ENCODE measurements around the gene IGIP. TPM values are rescaled to one million over a fixed set of nuclear protein-coding genes. Genes with fewer than 3 reads are reported as not detected.

IGIP gene
- 10 to 100 TPM in 2 of 4 donors, 1 to 10 TPM in 2; 6.1 to 16.5 (median 11.6) TPM for total RNA-seq

DNA sequence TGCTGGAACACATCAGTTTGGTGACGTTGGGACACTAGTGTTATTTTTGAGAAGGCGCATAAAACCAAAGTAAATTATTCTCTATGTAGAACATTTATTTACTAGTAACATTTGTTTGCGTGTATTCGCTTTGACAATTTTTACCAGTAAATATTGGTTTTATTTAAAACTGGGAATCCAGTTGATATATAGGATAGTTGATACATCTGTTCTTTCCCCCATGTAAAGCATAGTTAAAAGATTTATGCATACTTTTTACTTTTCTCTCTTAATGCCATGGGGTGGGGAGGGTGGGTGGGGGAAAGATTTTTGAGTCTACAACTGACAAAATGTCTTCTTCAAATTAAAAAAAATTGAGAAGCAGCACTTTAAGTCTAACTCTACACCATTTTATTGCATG is at the start of gene IGIP:
Gene IGIP, plus strand, starts transcription at position 301 of the 400 bp plus-strand sequence. CDS start 2,540 bp downstream, outside the sequence.
- no peak for DNase-seq (ENCODE audit: low spot score in 2 of 2)
- no peak for TF ChIP-seq CTCF (IDR thresholded peaks at IDR 0.05)
- no peak for TF ChIP-seq POLR2A (IDR thresholded peaks at IDR 0.05)
- TF ChIP-seq POLR2AphosphoS5 (IDR thresholded peaks at IDR 0.05): no peak
- no peak for TF ChIP-seq EP300 (IDR thresholded peaks at IDR 0.05)
- Histone ChIP-seq H3K36me3 (no peaks in the 10 kb centered on the region), H3K27me3 (no peaks in the 10 kb centered on the region), H3K4me1 (peaks cover 7% of the 10 kb centered on the region), H3K27ac (no peak within 1 kb of the TSS), H3K4me3 (no peak within 1 kb of the TSS), H3K9me3 (no peaks in the 10 kb centered on the region)
- 96% methylated on average over 4 of the region's 4 CpGs for WGBS

GRCh38 chr5:140076142-140076541 is 49.6 kb upstream of the IGIP start:
- H3K36me3 ChIP-seq: no peaks in the 10 kb centered on the region
- no peaks in the 10 kb centered on the region for H3K4me1 ChIP-seq
- WGBS: 97% methylated on average over 1 of the region's 1 CpG
- TF ChIP-seq POLR2AphosphoS5 (IDR thresholded peaks at IDR 0.05): no peak
- TF ChIP-seq POLR2A (IDR thresholded peaks at IDR 0.05): no peak
- no peak for TF ChIP-seq CTCF (IDR thresholded peaks at IDR 0.05)
- TF ChIP-seq EP300 (IDR thresholded peaks at IDR 0.05): no peak
- H3K27ac ChIP-seq: no peak overlapping the region
- H3K27me3 ChIP-seq: no peaks in the 10 kb centered on the region
- no peak for DNase-seq (ENCODE audit: low spot score in 2 of 2)
- H3K9me3 ChIP-seq: no peaks in the 10 kb centered on the region
- no peak overlapping the region for H3K4me3 ChIP-seq

DNA sequence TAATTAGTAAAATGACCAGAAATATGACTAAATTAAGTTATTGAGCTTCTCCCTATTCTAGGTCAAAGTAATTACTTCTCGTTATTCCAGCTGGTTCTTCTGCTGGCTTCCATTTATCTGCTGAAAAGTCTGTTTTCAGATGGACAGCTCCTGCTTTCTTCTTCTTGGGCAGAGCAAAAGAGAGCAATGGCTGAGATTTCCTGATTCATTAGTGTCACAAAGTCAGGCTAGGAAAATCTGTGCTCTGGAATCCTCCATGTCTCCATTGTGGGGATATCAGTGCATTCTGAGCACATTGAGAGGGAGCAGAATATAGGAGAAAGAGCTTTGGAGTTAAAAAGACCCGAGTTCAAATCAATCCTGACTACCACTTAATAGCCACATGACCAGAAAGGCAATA is 48.9 kb upstream of the IGIP start:
- Histone ChIP-seq H3K27ac (no peak overlapping the region), H3K27me3 (no peaks in the 10 kb centered on the region), H3K4me1 (no peaks in the 10 kb centered on the region), H3K36me3 (no peaks in the 10 kb centered on the region), H3K9me3 (no peaks in the 10 kb centered on the region), H3K4me3 (no peak overlapping the region)
- TF ChIP-seq EP300 (IDR thresholded peaks at IDR 0.05): no peak
- no peak for TF ChIP-seq CTCF (IDR thresholded peaks at IDR 0.05)
- no peak for TF ChIP-seq POLR2A (IDR thresholded peaks at IDR 0.05)
- TF ChIP-seq POLR2AphosphoS5 (IDR thresholded peaks at IDR 0.05): no peak
- no peak for DNase-seq (ENCODE audit: low spot score in 2 of 2)
- WGBS: 69% methylated on average over 2 of the region's 2 CpGs

GRCh38 chr5:140083120-140083519 is 42.6 kb upstream of the IGIP start:
- Histone ChIP-seq H3K9me3 (no peaks in the 10 kb centered on the region), H3K4me3 (no peak overlapping the region), H3K4me1 (no peaks in the 10 kb centered on the region), H3K27me3 (no peaks in the 10 kb centered on the region), H3K27ac (no peak overlapping the region), H3K36me3 (no peaks in the 10 kb centered on the region)
- DNase-seq (ENCODE audit: low spot score in 2 of 2): no peak
- WGBS: 100% methylated on average over 1 of the region's 1 CpG
- TF ChIP-seq POLR2A (IDR thresholded peaks at IDR 0.05) (no peak), CTCF (IDR thresholded peaks at IDR 0.05) (no peak), EP300 (IDR thresholded peaks at IDR 0.05) (no peak), POLR2AphosphoS5 (IDR thresholded peaks at IDR 0.05) (no peak)

DNA sequence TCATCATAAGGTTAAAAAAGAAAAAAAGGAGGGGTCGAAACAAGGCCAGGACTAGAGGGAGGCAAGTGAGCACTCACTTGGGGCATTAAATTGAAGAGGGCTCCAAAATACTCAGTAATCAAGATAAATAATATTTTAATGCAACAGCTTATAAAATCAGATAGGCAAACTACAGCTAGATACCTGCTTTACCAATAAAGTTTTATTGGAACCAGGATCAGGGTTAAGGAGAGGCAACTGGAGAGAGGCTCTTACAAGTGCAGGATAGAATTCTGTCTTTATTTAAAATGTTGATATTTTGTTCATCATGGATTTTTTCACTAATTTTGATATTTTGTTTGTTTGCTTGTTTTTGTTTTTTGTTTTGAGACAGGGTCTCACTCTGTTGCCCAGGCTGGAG is 42.1 kb upstream of the IGIP start:
- H3K27me3 ChIP-seq: no peaks in the 10 kb centered on the region
- no peak for TF ChIP-seq EP300 (IDR thresholded peaks at IDR 0.05)
- TF ChIP-seq POLR2A (IDR thresholded peaks at IDR 0.05): no peak
- no peak for TF ChIP-seq POLR2AphosphoS5 (IDR thresholded peaks at IDR 0.05)
- no peak for TF ChIP-seq CTCF (IDR thresholded peaks at IDR 0.05)

More for the DNA sequence above, 42.1 kb upstream of the IGIP start:
- Histone ChIP-seq H3K4me3 (no peak overlapping the region), H3K27ac (no peak overlapping the region), H3K9me3 (no peaks in the 10 kb centered on the region), H3K36me3 (no peaks in the 10 kb centered on the region), H3K4me1 (no peaks in the 10 kb centered on the region)
- WGBS: 63% methylated on average over 1 of the region's 1 CpG
- DNase-seq (ENCODE audit: low spot score in 2 of 2): no peak

All from suprapubic skin (tissue), 4 donors.